GM12872 (cell line): Measurements from ENCODE around the gene TINAGL1.

ENCODE experiments used
- CTCF ChIP-seq: IDR thresholded peaks from 3 replicates; pipeline ENCODE4 v1.5.1; 2011; ENCODE audit warnings: low read depth, mild to moderate bottlenecking, low read length, moderate library complexity; ENCODE audit not compliant: insufficient read depth

TINAGL1 gene

GRCh38 chr1:31570228-31570627 is 6.1 kb upstream of the TINAGL1 start:
- TF ChIP-seq CTCF: no peak

DNA sequence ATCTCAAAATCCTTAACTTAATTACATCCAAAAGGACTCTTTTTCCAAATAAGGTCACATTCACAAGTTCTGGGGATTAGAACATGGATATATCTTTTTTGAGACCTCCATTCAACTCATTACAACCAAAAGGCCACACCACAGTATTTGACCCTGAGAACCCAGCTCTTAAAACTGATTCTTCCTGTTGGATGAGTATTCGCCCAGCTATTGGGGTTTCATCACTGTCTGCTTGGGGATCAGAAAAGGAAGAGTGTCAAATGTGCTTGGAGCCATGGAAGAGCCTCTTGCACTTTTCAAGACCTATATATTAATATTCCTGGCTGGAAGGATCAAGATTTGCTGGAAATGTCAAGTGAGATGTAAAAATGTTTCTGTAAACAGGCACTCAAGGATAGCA is 5.4 kb upstream of the TINAGL1 start:
- no peak for TF ChIP-seq CTCF

- no peak for TF ChIP-seq CTCF
Observed at GRCh38 chr1:31571340-31572295, 4.7 kb upstream of the TINAGL1 start.

DNA sequence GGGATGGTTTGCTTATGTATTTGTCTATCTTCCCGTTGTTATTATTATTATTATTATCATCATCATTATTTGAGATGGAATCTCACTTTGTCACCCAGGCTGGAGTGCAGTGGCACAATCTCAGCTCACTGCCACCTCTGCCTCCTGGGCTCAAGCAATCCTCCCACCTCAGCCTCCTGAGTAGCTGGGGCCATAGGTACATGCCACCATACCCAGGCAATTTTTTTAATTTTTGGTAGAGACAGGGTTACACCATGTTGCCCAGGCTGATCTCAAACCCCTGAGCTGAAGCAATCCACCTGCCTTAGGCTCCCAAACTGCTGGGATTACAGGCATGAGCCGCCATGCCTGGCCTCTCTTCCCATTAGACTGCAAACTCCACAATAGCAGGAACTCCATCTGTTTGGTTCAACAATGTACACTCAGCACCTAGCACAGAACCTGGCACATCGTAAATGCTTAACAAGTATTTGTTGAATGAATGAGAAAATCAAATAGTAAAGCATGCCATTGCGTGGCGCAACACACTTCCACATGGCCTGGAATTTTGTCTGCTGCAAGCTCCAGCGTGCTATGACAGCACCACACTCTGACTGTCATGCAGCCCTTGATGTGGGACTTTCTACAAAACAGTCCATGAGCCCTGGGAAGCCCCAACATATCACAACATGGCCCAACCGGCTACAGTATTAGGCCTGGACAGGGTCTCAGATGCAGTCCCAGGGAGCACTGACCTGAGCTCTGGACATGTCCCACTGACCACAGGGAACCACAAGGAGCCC is 3.8 kb upstream of the TINAGL1 start:
- TF ChIP-seq CTCF: no peak

DNA sequence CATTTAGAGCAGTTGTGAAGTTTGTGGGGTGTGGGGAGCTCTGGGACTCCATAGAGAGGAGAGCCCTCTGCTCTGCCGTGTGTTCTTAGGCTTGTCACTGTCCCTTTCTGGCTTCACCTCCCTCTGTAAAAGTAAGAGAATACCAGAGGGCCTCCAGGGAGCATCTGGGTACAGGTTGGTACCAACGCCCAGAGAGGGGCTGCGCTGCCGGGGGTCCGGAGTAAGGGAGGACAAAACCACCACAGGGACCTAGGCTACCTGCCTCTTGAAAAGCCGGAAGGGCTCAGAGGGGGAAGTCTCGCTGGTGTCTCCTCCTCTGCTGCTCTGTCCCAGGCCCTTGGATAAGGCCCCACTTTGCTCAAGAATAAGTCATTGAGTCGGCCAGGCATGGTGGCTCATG is 3.1 kb upstream of the TINAGL1 start:
- no peak for TF ChIP-seq CTCF

- TF ChIP-seq CTCF: no peak
Observed at GRCh38 chr1:31574749-31575368, 1.5 kb upstream of the TINAGL1 start.

- TF ChIP-seq CTCF: no peak
Observed at GRCh38 chr1:31575369-31576140, 760 bp upstream of the TINAGL1 start.
